ENCODE data around the gene FAM120AOS. TPM values are rescaled to one million over a fixed set of nuclear protein-coding genes. Genes with fewer than 3 reads are reported as not detected.

Gene FAM120AOS
- total RNA-seq, 1 experiment from 2014 or later, result 31.2 TPM

DNA sequence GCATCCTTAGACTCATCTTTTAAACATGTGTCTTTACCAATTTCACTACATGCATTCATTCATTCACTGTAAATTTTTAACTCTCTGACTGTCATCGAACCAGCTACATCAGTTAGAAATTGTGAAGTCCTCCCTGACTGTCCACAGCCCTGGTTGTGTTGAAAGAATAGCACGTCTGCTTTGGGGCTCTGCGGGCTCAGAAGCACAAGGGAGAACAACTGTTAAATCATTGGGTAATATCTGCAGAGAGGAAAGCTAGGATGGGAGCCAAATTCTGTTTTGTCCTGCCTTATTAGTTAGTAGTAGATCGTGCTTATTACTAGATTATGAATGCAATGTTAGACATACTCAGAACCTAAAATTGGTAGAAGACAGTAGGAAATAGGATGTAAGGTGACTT is 26.3 kb upstream of the FAM120AOS start:
- RAD21 ChIA-PET (ENCODE audit: low non-redundant PET in 1 of 2, low total read pairs in 2 of 2, uncharacterized antibody in 2 of 2, unreplicated experiment in 2 of 2), result no interaction called here
- Histone ChIP-seq H3K36me3 (ENCODE audit: control insufficient read depth in 1 of 2, insufficient read depth in 2 of 2, low read length in 2 of 2) (peaks cover 0 to 7% of the 10 kb centered on the region in 2 experiments; a peak in 3 of 4 replicates), H3K27me3 (ENCODE audit: insufficient read depth, low read length) (no peaks in the 10 kb centered on the region), H3K4me2 (ENCODE audit: low read length) (no peak overlapping the region), H3K79me2 (ENCODE audit: insufficient read depth, low read length) (peaks cover 95% of the 10 kb centered on the region), H2AFZ (ENCODE audit: low read depth, low read length, poor library complexity, severe bottlenecking) (no peak overlapping the region), H3K4me3 (replicated peaks in 1 of 2; ENCODE audit: low read depth in 1 of 2, low read length in 2 of 2) (no peak overlapping the region), H3K9me2 (ENCODE audit: insufficient read depth) (no peaks in the 10 kb centered on the region), H3K27ac (ENCODE audit: low read depth, low read length) (no peak overlapping the region), H3K4me1 (ENCODE audit: control insufficient read depth in 1 of 2, insufficient read depth in 2 of 2, low read length in 2 of 2) (no peaks in the 10 kb centered on the region), H4K20me1 (ENCODE audit: insufficient read depth) (peaks cover 22% of the 10 kb centered on the region; the same call in 1 of the 2 replicates), H3K9me3 (ENCODE audit: control insufficient read depth in 1 of 2, insufficient read depth in 1 of 2, low read depth in 1 of 2, low read length in 2 of 2) (no peaks in the 10 kb centered on the region), H3K9ac (ENCODE audit: low read length) (no peak overlapping the region)
- DNase-seq (ENCODE audit: low read depth, low spot score) (no peak), ATAC-seq (no peak)
- BruUV-seq (replicated peaks), result no TSS peak
- CTCF ChIA-PET, result no interaction called here
- no peak for TF ChIP-seq YY1 (IDR thresholded peaks at IDR 0.05; ENCODE audit: extremely low read depth, insufficient replicate concordance, low read depth, low read length)
- TF ChIP-seq, protein P1, sequence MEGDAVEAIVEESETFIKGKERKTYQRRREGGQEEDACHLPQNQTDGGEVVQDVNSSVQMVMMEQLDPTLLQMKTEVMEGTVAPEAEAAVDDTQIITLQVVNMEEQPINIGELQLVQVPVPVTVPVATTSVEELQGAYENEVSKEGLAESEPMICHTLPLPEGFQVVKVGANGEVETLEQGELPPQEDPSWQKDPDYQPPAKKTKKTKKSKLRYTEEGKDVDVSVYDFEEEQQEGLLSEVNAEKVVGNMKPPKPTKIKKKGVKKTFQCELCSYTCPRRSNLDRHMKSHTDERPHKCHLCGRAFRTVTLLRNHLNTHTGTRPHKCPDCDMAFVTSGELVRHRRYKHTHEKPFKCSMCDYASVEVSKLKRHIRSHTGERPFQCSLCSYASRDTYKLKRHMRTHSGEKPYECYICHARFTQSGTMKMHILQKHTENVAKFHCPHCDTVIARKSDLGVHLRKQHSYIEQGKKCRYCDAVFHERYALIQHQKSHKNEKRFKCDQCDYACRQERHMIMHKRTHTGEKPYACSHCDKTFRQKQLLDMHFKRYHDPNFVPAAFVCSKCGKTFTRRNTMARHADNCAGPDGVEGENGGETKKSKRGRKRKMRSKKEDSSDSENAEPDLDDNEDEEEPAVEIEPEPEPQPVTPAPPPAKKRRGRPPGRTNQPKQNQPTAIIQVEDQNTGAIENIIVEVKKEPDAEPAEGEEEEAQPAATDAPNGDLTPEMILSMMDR (IDR thresholded peaks at IDR 0.05 in 2 of 3, conservative IDR thresholded peaks at IDR 0.05 in 1 of 3; ENCODE audit: borderline replicate concordance in 1 of 3, insufficient read depth in 1 of 3, low read depth in 2 of 3, low read length in 2 of 3), result no peak
- TF ChIP-seq ELF1 (IDR thresholded peaks at IDR 0.05; ENCODE audit: borderline replicate concordance, low read depth), result no peak
- POLR2A ChIA-PET, result no interaction called here
- intact Hi-C loops (cut with micrococcal nuclease), result no loop called here

DNA sequence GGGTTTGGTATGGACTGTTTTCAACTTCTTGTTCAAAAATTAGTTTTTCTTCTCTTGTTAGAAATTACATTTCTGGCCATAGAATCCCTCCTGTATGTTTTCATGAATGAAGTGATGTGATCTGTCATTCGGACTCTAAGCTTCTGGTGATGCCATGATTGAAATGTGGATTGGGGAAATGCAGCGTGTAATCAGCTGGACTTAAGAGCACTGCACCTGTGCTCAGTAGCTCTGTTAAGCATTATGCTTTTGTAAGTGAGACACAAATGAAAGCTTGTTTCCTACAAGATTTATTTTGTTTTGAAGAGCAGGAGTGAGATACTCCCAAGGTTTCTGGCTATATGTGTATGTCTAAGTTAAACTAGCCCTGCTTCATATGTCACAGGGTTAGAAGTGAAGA is 24.0 kb upstream of the FAM120AOS start:
- ChIA-PET POLR2A (no interaction called here), RAD21 (ENCODE audit: low non-redundant PET in 1 of 2, low total read pairs in 2 of 2, uncharacterized antibody in 2 of 2, unreplicated experiment in 2 of 2) (no interaction called here), CTCF (interaction anchor here (1.9 kb wide), 1 partner anchor 89 kb away, joined by 6 read pairs; no protein-coding TSS in a partner anchor)
- H2AFZ ChIP-seq (ENCODE audit: low read depth, low read length, poor library complexity, severe bottlenecking), result no peak overlapping the region
- no peak overlapping the region for H3K4me2 ChIP-seq (ENCODE audit: low read length)
- H4K20me1 ChIP-seq (ENCODE audit: insufficient read depth), result peaks cover 22% of the 10 kb centered on the region; the same call in 1 of the 2 replicates
- no peaks in the 10 kb centered on the region for H3K9me2 ChIP-seq (ENCODE audit: insufficient read depth)
- H3K9ac ChIP-seq (ENCODE audit: low read length), result no peak overlapping the region
- no peaks in the 10 kb centered on the region for H3K4me1 ChIP-seq (ENCODE audit: control insufficient read depth in 1 of 2, insufficient read depth in 2 of 2, low read length in 2 of 2)
- peaks cover 0 to 4% of the 10 kb centered on the region in 2 experiments; a peak in 3 of 4 replicates for H3K36me3 ChIP-seq (ENCODE audit: control insufficient read depth in 1 of 2, insufficient read depth in 2 of 2, low read length in 2 of 2)
- BruUV-seq (replicated peaks), result no TSS peak
- H3K4me3 ChIP-seq (replicated peaks in 1 of 2; ENCODE audit: low read depth in 1 of 2, low read length in 2 of 2), result no peak overlapping the region
- TF ChIP-seq, protein P2, sequence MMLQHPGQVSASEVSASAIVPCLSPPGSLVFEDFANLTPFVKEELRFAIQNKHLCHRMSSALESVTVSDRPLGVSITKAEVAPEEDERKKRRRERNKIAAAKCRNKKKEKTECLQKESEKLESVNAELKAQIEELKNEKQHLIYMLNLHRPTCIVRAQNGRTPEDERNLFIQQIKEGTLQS (IDR thresholded peaks at IDR 0.05), result no peak
- TF ChIP-seq SP1 (IDR thresholded peaks at IDR 0.05; ENCODE audit: low read depth), result no peak
- TF ChIP-seq EGR1 (IDR thresholded peaks at IDR 0.05; ENCODE audit: low read depth), result no peak
- no peak for TF ChIP-seq POLR2A (IDR thresholded peaks at IDR 0.05; ENCODE audit: borderline replicate concordance, extremely low read depth, insufficient read depth, insufficient read length)
- TF ChIP-seq, protein P3, sequence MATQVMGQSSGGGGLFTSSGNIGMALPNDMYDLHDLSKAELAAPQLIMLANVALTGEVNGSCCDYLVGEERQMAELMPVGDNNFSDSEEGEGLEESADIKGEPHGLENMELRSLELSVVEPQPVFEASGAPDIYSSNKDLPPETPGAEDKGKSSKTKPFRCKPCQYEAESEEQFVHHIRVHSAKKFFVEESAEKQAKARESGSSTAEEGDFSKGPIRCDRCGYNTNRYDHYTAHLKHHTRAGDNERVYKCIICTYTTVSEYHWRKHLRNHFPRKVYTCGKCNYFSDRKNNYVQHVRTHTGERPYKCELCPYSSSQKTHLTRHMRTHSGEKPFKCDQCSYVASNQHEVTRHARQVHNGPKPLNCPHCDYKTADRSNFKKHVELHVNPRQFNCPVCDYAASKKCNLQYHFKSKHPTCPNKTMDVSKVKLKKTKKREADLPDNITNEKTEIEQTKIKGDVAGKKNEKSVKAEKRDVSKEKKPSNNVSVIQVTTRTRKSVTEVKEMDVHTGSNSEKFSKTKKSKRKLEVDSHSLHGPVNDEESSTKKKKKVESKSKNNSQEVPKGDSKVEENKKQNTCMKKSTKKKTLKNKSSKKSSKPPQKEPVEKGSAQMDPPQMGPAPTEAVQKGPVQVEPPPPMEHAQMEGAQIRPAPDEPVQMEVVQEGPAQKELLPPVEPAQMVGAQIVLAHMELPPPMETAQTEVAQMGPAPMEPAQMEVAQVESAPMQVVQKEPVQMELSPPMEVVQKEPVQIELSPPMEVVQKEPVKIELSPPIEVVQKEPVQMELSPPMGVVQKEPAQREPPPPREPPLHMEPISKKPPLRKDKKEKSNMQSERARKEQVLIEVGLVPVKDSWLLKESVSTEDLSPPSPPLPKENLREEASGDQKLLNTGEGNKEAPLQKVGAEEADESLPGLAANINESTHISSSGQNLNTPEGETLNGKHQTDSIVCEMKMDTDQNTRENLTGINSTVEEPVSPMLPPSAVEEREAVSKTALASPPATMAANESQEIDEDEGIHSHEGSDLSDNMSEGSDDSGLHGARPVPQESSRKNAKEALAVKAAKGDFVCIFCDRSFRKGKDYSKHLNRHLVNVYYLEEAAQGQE (IDR thresholded peaks at IDR 0.05; ENCODE audit: low read depth), result no peak
- TF ChIP-seq SIN3A (IDR thresholded peaks at IDR 0.05; ENCODE audit: low read depth), result no peak
- TF ChIP-seq JUND (IDR thresholded peaks at IDR 0.05), result no peak
- TF ChIP-seq ZNF274 (IDR thresholded peaks at IDR 0.05; ENCODE audit: low read depth, low read length), result no peak
- no peak for TF ChIP-seq CEBPB (IDR thresholded peaks at IDR 0.05; ENCODE audit: low read depth)
- ATAC-seq (no peak), DNase-seq (ENCODE audit: low read depth, low spot score) (no peak)
- H3K27me3 ChIP-seq (ENCODE audit: insufficient read depth, low read length), result no peaks in the 10 kb centered on the region
- H3K27ac ChIP-seq (ENCODE audit: low read depth, low read length), result no peak overlapping the region
- H3K79me2 ChIP-seq (ENCODE audit: insufficient read depth, low read length), result peaks cover 96% of the 10 kb centered on the region
- intact Hi-C loops (cut with micrococcal nuclease), result no loop called here
- H3K9me3 ChIP-seq (ENCODE audit: control insufficient read depth in 1 of 2, insufficient read depth in 1 of 2, low read depth in 1 of 2, low read length in 2 of 2), result no peaks in the 10 kb centered on the region

All from HCT116 (cell line).